ENCODE measurements around the gene CMTM4.
A peak's percentile ranks its signal among the peaks of the same experiment; 100 is the strongest.
"Not testable (repeated sequence)": the region's sequence is repeated elsewhere in the genome, so short reads cannot be mapped to it uniquely, and the experiment has no call there.

Gene CMTM4

DNA sequence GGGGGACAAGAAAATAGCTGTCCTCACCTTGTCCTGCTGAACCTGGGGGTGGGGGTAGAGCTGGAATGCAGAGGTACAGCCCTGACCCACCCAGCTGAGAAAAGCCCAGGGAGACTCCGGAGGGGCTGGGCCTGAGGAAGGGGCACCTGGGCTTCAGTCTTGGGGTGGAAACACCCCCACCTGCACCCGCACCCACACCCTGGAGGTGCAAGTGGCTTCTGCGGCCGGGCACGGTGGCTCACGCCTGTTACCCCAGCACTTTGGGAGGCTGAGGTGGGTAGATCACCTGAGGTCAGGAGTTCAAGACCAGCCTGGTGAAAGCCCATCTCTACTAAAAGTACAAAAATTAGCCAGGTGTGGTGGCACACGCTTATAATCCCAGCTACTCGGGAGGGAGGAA lies 84.6 kb downstream of the CMTM4 start:
- not testable (repeated sequence) for DNase-seq

DNA sequence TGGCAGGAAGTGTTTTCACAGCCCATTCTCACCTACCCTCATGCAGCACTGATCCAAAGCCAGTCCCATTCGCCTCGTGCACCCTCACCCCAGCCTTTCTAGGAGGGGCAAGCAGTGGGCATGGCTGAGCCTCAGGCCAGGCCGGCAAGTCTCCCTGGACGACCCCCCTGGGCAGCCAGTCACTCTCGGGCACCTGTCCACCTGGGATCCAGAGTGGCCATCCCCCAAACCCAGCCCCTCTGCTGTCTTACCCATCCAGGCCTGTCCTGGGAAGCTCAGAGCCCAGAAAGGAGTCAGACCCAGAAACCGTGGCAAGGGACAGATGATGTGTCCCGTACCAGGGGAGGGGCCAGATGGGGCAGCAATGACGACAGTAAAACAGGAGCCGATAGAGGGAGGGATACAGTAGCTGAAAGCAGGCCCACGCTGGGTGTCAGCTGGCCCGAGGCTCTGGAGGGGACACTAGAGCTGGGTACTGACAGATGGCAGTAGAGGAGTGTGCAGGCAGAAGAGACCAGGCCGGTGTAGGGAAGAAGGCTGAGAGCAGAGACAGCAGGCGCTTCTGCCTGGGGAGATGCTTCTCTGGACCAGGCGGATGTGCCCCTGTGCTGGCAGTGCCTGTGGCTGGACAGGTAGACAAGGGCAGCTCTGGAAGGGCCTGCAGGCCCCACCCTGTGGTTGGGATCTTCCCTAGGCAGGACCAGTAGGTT lies 86.3 kb downstream of the CMTM4 start:
- no peak for DNase-seq

DNA sequence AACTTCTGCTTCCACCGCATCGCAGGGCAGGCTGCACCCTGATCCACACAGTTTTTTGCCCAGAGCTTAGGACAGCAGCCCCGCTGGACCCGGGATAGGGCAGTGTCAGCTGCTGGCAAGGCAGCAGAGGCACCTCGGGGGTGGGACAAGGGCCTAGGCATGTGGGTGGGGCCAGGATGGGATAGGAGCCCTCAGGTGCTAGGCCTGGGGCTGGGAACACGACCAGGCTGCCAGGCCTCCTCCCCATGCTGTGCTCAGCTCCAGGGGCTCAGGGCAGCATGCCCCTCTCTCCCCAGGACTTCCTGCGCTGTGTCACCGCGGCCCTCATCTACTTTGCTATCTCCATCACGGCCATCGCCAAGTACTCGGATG lies 87.4 kb downstream of the CMTM4 start:
- DNase-seq, result no peak

GRCh38 chr16:66608241-66609138 lies 88.1 kb downstream of the CMTM4 start:
- DNase-seq, result peak; percentile 66

DNA sequence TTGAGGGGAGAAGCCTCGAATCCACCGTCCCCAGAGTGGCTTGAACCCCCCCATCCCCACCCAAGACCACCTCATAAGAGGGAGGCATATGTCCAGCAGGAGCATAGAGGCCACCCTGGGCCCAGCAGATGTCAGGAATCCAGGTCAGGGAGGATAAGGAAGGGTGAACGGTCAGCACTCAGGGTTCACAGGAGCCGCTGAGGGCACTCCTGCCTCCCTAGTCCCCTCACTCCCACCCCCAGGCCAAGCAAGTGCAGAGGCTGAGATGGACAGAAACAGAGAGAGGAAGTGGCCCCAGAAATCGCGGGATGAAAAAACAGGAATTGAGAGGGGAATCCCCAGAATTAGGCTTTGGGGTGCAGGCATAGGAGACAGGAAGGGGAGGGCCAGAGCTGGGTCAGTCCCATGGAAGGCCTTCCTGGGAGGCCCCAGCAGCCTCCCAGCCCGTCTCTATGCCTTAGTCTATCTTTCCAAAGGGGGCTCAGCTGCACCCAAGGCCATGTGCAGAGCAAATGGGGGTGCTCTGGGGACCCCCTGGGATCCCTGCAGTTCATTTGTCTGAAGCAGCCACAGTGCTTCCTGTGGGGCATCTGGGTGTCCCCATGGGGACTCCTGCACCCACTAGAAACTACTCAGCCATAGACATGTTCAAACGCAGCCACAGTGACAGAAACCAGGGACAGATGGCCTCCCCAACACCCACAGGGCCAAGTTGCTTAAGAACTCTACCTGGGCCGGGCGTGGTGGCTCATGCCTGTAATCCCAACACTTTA lies 90.4 kb downstream of the CMTM4 start:
- no peak for DNase-seq

DNA sequence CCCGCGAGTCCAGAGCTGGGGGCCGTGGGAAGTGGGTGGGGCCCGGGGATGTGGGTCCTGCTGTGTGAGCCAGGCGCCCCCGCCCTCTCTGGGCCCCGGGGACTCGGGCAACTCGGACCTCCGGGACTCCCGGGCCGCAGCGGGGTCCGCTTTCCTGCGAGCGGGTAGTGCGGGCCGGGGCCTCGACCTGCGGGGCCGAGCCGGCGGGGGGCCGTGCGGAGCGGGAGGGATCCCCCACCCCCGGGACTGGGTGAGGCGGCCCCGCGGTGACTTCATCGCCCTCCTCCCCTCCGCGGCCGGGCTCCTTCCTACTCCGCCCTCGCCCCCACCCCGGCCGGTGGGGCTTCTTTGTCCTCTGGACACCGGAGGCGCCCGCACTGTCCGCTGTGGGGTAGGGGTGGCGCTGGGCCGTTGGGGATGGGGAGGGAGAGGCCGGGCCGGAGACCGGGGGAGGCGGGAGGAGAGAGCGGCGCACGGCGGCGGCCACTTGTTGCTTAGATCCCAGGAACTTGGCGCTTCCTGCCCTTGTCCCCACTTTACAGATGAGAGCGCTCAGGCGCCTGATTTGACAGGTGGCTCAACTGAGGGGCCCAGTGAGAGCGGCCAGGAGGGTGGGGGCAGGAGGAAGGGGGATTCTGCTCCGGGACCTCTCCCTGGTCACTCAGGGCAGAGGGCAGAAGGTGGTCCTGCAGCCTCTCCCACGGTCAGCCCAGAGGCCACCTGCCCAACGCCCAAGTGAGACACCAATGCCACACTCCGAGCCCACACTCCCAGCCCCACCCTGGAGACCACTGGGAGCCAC lies 91.2 kb downstream of the CMTM4 start:
- no peak for DNase-seq

DNA sequence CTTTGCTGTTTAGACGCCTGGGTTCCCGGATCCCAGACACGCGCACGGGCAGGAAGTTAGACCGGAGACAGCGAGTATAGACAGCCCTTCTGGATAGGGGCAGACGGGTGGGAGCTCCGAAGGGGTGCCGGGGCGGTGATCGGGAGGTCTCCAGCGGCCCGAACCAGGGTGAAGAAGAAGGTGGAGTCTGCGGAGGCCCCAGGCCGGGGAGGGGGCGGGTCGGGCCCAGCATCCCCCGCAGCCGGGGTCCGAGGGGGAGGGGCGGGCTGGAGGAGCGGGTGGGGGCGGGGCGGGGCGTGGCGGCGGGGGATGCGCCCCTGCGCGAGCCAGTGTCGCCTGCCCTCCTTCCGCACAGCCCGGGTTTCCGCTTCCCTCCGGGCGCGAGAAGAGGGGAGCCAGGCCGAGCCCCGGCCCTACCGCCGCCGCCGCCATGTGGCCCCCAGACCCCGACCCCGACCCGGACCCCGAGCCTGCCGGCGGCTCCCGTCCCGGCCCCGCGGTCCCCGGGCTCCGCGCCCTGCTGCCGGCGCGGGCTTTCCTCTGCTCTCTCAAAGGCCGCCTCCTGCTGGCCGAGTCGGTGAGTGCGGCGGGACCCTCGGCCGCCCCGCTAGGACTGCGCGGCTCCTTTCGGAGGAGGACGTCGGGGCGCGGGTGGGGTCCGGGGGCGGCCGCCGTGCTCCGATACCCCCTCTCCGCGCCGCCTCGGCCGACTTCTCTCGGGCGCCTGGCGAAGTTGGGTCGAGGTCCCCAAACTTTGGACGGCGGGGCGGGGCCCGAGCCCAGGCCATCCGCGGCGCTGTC lies 92.0 kb downstream of the CMTM4 start, which contains the start of gene CMTM3:
Gene CMTM3, plus strand, starts transcription at position 329 of the 801 bp plus-strand sequence. Its CDS starts 102 bp downstream, at position 431.
- peak; percentile 32 for DNase-seq

DNA sequence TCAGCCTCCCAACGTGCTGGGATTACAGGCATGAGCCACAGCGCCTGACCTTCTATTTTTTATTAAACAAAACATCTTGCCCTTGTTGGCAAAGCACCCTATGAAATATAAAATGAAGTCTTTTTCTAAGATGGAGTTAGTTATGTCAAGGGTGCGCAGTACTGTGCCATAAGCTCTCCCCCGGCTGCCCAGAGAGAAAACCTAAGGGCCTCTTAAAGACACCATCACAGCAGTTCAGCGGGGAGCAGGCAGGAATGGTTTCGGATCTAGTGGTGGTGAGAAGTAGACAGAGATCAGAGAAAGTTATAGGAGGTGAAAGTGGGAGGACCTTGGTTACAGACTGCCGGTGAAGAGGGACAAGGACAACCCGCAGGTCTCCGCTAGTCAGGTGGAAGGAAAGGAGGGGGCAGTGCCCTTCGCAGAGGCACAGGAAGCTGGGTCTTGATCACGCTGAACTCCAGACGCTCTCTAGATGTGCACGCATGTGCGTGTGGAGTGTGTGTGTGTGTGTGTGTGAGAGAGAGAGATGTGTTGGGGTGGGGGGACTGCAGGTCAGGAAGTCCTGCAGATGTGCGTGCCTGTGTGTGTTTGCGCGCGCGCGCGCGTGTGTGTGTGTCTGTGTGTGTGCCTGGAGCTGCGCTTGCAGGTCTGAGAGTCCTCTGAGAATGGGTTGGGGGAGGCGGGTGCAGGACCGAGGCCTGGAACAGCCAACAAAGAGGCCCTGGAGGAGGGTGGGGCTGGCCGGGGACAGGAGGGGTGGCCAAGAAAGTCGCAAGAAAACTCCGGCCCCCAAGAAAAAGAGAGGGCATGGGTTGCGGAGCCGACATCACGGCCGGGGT lies 92.8 kb downstream of the CMTM4 start:
- DNase-seq, result peak; percentile 60

- DNase-seq, result no peak
Observed at GRCh38 chr16:66601471-66601870, 95.1 kb downstream of the CMTM4 start.

GRCh38 chr16:66600477-66600876 lies 96.1 kb downstream of the CMTM4 start:
- DNase-seq, result no peak

GRCh38 chr16:66599726-66600125 lies 96.8 kb downstream of the CMTM4 start:
- no peak for DNase-seq

GRCh38 chr16:66598111-66598510 lies 98.4 kb downstream of the CMTM4 start:
- DNase-seq, result no peak

- no peak for DNase-seq
Observed at GRCh38 chr16:66596986-66597848, 99.3 kb downstream of the CMTM4 start.

GRCh38 chr16:66596559-66596958 lies 100.0 kb downstream of the CMTM4 start:
- not testable (repeated sequence) for DNase-seq

GRCh38 chr16:66594739-66595138 lies 101.8 kb downstream of the CMTM4 start:
- DNase-seq, result no peak

DNA sequence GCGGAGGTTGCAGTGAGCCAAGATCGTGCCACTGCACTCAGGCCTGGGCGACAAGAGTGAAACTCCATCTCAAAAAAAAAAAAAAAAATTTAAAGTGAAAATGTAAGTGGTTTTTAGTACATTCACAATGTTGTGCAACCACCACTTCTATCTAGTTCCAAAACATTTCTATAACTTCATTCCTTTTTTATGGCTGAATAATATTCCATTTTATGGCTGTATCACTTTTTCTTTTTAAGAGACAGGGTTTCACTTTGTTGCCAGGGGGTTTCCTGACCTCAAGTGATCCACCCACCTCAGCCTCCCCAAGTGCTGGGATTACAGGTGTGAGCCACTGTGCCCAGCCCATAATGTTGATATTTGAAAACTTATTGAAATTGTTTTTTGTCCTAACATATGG lies 103.7 kb downstream of the CMTM4 start:
- no peak for DNase-seq

DNA sequence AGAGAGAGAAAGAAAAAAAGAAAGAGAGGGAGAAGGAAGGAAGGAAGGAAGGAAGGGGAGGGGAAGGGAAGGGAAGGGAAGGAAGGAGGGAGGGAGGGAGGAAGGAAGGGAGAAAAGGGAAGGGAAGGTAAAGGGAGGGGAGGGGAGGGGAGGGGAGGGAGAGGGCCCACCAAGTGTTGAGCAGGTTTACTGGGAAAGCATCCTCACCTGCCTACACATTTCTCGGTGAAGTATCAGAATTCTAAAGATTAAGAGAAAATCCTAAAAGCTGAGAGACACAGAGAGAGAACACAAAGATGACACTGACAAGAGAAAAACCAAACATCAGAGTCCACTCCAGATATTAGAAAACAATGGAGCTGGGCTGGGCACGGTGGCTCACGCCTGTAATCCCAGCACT lies 104.3 kb downstream of the CMTM4 start:
- DNase-seq, result no peak

- no peak for DNase-seq
Observed at GRCh38 chr16:66591018-66591417, 105.5 kb downstream of the CMTM4 start.

DNA sequence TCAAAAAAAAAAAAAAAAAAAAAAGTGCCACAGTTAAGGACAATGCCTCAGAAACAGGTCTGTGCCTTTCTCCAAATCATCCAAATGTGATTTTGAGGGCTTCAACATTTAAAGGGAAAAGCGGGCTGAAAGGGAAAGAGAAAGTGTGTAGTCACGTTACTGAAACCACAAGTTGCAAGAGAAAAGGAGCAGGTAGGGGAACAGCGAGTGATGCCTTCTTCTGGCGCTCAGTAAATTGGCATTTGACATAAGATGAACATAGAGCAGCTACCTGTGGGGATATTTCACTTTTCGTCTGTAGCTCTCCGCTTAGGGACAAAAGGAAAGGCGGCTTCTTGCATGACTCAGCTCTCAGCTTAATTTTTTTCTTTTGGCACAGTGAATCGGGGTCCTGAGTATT lies 106.2 kb downstream of the CMTM4 start:
- no peak for DNase-seq

Data from GDM1 (cell line).